Fibroblast of mammary gland (primary cell): Measurements from ENCODE around the gene PLCD3.

Experiments
- DNase-seq: peaks from one replicate; pipeline ENCODE4 v3.0.0-alpha.2; 2010; ENCODE audit warnings: low read depth
- H3K4me3 ChIP-seq: 2 replicates; pipeline ENCODE4 v1.5.1; 2011; ENCODE audit warnings: low read depth, mild to moderate bottlenecking, low read length, moderate library complexity; ENCODE audit not compliant: control insufficient read depth
- CTCF ChIP-seq: conservative IDR thresholded peaks from 2 replicates; pipeline ENCODE4 v1.5.1; 2011; ENCODE audit warnings: low read depth, low read length, inconsistent platforms; ENCODE audit not compliant: control insufficient read depth, insufficient read depth

The PLCD3 gene

GRCh38 chr17:45149037-45149668 is 16.8 kb upstream of the PLCD3 start:
- peak overlapping the region; percentile 63 for H3K4me3 ChIP-seq

GRCh38 chr17:45148183-45149036 is 16.1 kb upstream of the PLCD3 start, which contains the start of gene HEXIM1:
TSS of gene HEXIM1 (plus strand) at chr17:45148475. CDS start at chr17:45149191, 716 bp downstream.
- H3K4me3 ChIP-seq = peak within 1 kb of the TSS; percentile 80
- DNase-seq = peak; percentile 99
- no peak for TF ChIP-seq CTCF

More at GRCh38 chr17:45149037-45149668, 16.8 kb upstream of the PLCD3 start:
- DNase-seq = peak; percentile 77
- peak; percentile 79 for TF ChIP-seq CTCF

- no peak for TF ChIP-seq CTCF
- DNase-seq = peak; percentile 95
- H3K4me3 ChIP-seq = peak overlapping the region; percentile 80
These were observed 15.4 kb upstream of the PLCD3 start for GRCh38 chr17:45147581-45148182.

- no peak for TF ChIP-seq CTCF
- peak overlapping the region; percentile 80 for H3K4me3 ChIP-seq
- peak; percentile 79 for DNase-seq
These were observed 14.7 kb upstream of the PLCD3 start for GRCh38 chr17:45146890-45147580.

GRCh38 chr17:45146592-45146889 is 14.2 kb upstream of the PLCD3 start:
- DNase-seq = no peak
- H3K4me3 ChIP-seq = no peak overlapping the region
- no peak for TF ChIP-seq CTCF

- no peak for TF ChIP-seq CTCF
- H3K4me3 ChIP-seq = no peak overlapping the region
- DNase-seq = no peak
These were observed 13.9 kb upstream of the PLCD3 start for GRCh38 chr17:45146166-45146565.
